ENCODE results near the gene NOC4L.

- TF ChIP-seq CTCF (IDR thresholded peaks at IDR 0.05 in 8 of 11, conservative IDR thresholded peaks at IDR 0.05 in 3 of 11) (no peak), POLR2A (IDR thresholded peaks at IDR 0.05) (no peak)
These were observed 25.4 kb upstream of the NOC4L start for GRCh38 chr12:132118876-132119275.

All from spleen (tissue), 7 donors.